KMS-11 (cell line): ENCODE measurements around the gene CIT.

Source experiments
- H2AFZ ChIP-seq: fragments of 200-600 bp; sonication (generic); 2 replicates; pipeline ENCODE4 v1.6.1; 2016; ENCODE audit warnings: antibody characterized with exemption, mixed run types, low read depth
- H3K27ac ChIP-seq: fragments of 200-600 bp; sonication (generic); 2 replicates; pipeline ENCODE4 v1.6.1; 2016; ENCODE audit warnings: mild to moderate bottlenecking, mixed run types
- H3K27me3 ChIP-seq: fragments of 200-600 bp; sonication (generic); 2 replicates; pipeline ENCODE4 v1.6.1; 2017; ENCODE audit warnings: mild to moderate bottlenecking, low read depth, mixed run types, moderate library complexity; ENCODE audit not compliant: insufficient read depth
- H3K36me3 ChIP-seq: fragments of 200-600 bp; sonication (generic); 2 replicates; pipeline ENCODE4 v1.6.1; 2017; ENCODE audit warnings: mild to moderate bottlenecking, mixed run types; ENCODE audit not compliant: insufficient read depth
- H3K4me1 ChIP-seq: fragments of 200-600 bp; sonication (generic); 2 replicates; pipeline ENCODE4 v1.6.1; 2016; ENCODE audit warnings: mild to moderate bottlenecking, low read depth, mixed run types; ENCODE audit not compliant: poor library complexity, severe bottlenecking
- H3K4me2 ChIP-seq: fragments of 200-600 bp; sonication (generic); 2 replicates; pipeline ENCODE4 v1.7.0; 2016; ENCODE audit warnings: mild to moderate bottlenecking, mixed run types
- H3K4me3 ChIP-seq: fragments of 200-600 bp; sonication (generic); IDR thresholded peaks from 2 replicates; pipeline ENCODE4 v1.6.1; 2017; ENCODE audit warnings: low read depth, low read length, mixed read lengths; ENCODE audit not compliant: insufficient read depth
- H3K79me2 ChIP-seq: fragments of 200-600 bp; sonication (generic); 2 replicates; pipeline ENCODE4 v1.6.1; 2016; ENCODE audit warnings: low read depth, mixed run types; ENCODE audit not compliant: insufficient read depth
- H3K9ac ChIP-seq: fragments of 200-600 bp; sonication (generic); 2 replicates; pipeline ENCODE4 v1.6.1; 2016; ENCODE audit warnings: mild to moderate bottlenecking, mixed run types
- H4K20me1 ChIP-seq: fragments of 200-600 bp; sonication (generic); 2 replicates; pipeline ENCODE4 v1.6.1; 2016; ENCODE audit warnings: mild to moderate bottlenecking, mixed run types; ENCODE audit not compliant: insufficient read depth
- TF ChIP-seq, protein P1 (sequence below): fragments of 200-600 bp; sonication (generic); conservative IDR thresholded peaks from 2 replicates; pipeline ENCODE4 v1.6.1; 2017; ENCODE audit warnings: low read depth, mild to moderate bottlenecking, antibody characterized with exemption, low read length, moderate library complexity, mixed read lengths

CIT gene

DNA sequence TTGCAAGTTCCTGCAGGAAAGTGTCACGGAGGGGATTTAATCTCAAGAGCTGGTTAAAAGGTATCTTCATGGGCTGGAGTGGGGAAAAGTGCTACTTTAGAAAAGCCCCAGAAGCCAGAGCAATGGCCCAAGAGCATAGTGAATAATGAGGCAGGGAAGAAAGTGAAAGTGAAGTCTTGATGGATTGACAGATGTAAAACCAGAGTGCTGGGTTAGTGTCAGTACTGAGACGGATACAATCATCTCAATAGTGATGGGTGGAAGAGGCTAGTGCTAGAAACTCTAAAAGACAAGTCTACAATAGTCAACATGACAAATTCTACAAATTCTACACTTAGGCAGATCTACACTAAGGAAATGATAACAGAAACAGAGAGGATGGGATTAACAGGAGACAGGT lies 68.1 kb downstream of the CIT start:
- Histone ChIP-seq H3K4me1 (no peaks in the 10 kb centered on the region), H3K79me2 (no peaks in the 10 kb centered on the region), H3K27me3 (no peaks in the 10 kb centered on the region), H3K36me3 (no peaks in the 10 kb centered on the region), H2AFZ (no peak overlapping the region), H3K9ac (no peak overlapping the region), H3K4me3 (no peak overlapping the region), H4K20me1 (no peaks in the 10 kb centered on the region), H3K27ac (no peak overlapping the region), H3K4me2 (no peak overlapping the region)
- TF ChIP-seq, protein P1, sequence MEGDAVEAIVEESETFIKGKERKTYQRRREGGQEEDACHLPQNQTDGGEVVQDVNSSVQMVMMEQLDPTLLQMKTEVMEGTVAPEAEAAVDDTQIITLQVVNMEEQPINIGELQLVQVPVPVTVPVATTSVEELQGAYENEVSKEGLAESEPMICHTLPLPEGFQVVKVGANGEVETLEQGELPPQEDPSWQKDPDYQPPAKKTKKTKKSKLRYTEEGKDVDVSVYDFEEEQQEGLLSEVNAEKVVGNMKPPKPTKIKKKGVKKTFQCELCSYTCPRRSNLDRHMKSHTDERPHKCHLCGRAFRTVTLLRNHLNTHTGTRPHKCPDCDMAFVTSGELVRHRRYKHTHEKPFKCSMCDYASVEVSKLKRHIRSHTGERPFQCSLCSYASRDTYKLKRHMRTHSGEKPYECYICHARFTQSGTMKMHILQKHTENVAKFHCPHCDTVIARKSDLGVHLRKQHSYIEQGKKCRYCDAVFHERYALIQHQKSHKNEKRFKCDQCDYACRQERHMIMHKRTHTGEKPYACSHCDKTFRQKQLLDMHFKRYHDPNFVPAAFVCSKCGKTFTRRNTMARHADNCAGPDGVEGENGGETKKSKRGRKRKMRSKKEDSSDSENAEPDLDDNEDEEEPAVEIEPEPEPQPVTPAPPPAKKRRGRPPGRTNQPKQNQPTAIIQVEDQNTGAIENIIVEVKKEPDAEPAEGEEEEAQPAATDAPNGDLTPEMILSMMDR, result no peak

DNA sequence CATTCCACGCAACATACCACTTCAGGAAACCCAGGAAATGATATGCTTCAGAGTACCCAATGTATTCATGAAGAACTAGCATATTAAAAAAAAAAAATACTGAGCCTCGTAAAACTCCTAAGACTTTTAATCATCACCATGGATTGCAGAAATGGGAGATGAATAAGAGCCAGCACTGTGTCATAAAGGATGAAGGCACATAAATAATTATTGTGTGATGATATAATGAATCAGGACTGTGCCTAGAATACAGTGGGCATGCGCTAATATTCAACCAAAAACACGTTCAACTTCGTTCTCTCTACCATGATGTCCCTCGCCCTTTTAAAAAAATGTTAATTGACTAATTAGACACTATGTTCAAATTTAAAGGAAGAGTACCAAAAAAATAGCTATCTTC lies 68.7 kb downstream of the CIT start:
- Histone ChIP-seq H2AFZ (no peak overlapping the region), H3K4me2 (no peak overlapping the region), H3K4me3 (no peak overlapping the region), H3K36me3 (no peaks in the 10 kb centered on the region), H3K27ac (no peak overlapping the region), H3K79me2 (no peaks in the 10 kb centered on the region), H4K20me1 (no peaks in the 10 kb centered on the region), H3K9ac (no peak overlapping the region), H3K4me1 (no peaks in the 10 kb centered on the region), H3K27me3 (no peaks in the 10 kb centered on the region)
- TF ChIP-seq, protein P1, result no peak

DNA sequence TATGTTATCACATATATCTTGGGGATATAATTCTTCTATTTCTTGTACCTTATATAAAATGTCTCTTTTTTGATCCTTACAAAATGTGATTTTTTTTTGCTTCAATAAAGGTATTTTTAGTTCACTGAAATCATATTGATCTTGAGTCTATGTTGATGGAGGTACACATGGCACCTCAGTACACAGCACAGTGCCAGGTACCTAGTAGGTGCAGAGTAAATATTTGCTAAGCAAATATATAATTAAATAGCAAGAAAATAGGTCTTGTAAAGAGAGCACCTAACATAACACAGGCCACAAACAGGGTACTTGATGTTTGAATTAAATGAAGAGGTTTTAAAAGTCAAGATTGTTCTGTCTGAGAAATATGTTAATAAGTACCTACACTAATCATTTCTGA lies 69.7 kb downstream of the CIT start:
- Histone ChIP-seq H3K36me3 (no peaks in the 10 kb centered on the region), H3K4me3 (no peak overlapping the region), H3K4me2 (no peak overlapping the region), H3K4me1 (no peaks in the 10 kb centered on the region), H3K9ac (no peak overlapping the region), H3K27ac (no peak overlapping the region), H3K79me2 (no peaks in the 10 kb centered on the region), H3K27me3 (no peaks in the 10 kb centered on the region), H2AFZ (no peak overlapping the region), H4K20me1 (no peaks in the 10 kb centered on the region)
- TF ChIP-seq, protein P1, result no peak

DNA sequence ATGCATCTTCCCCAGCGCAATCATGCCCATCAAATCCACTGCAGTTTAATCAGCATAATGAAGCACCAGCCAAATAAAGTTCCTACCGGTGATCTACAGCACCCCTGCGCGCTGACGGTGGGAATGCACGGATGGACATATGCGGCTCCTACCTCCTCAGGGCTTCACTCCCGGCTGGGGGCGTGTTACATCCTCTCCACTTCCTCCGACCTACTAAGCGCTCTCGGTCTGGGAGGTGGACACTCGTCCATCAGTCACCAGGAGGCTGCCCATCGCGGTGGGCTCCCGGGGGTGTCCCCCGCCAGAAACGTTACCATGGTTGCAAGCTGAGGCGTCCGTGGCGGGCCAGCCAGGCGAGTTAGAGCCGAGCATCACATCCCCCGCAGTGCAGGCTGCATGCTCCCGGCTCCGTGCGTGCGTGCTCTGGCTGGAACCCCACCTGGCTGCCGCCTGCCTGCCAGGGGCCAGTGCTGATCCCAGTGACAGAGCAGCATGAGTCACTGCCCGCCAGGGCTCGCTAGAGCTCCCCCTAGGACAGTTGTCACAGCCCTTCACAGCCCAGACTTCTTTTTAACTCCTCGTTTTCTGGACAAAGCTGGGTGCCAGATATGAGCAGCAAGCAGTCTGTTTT lies 73.0 kb downstream of the CIT start:
- Histone ChIP-seq H2AFZ (no peak overlapping the region), H4K20me1 (no peaks in the 10 kb centered on the region), H3K79me2 (no peaks in the 10 kb centered on the region), H3K36me3 (no peaks in the 10 kb centered on the region), H3K9ac (no peak overlapping the region), H3K4me2 (no peak overlapping the region), H3K27me3 (no peaks in the 10 kb centered on the region), H3K4me1 (no peaks in the 10 kb centered on the region), H3K27ac (no peak overlapping the region), H3K4me3 (no peak overlapping the region)
- TF ChIP-seq, protein P1, result no peak
